Stimulated activated CD4-positive, alpha-beta T cell treated with anti-CD3 and anti-CD28 coated beads, Interleukin-15, amount 100 ng/mL, for 24 hours (primary cell): Measurements from ENCODE around the gene RAPGEF4.

Experiments used
- DNase-seq: peaks from one replicate; pipeline ENCODE4 v3.0.0-alpha.2; 2020

The RAPGEF4 gene

DNA sequence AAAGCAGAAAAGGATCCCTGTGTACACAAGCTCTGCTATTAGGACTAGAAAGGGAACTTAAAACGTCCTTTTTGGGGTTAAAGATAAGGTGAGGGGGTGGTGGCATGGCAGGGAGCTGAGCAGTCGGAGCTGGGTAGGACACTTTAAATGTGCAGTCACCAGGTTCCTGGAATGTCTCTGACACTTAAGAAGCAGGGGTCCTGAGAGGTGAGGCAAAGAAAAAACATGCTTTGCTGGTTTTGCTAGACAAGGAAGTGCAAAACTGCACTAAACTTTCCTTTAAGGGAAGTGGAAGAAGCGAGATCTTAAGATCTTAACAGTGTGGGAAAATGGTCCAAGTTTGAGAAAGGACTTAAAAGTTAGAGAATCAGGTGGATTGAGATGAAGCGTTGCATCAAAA lies 240.5 kb downstream of the RAPGEF4 start:
- no peak for DNase-seq

DNA sequence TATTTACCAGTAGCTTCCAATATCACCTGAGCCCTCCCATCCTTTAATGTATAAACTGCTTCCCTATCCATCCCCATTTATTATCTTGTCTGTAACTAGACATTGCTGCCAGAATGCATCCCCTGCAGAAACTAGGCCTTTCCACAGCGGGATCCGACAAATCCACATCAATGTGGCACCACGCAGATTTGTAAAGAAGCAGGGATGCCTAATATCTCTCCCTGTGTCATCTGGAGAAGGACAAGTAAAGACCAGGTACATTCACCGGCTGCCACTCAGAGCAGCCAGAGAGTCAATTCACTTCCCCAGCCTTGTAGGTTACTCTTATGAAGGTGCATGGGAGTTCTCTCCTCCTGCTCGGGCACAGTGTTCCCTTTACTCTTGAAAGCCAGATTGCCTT lies 241.2 kb downstream of the RAPGEF4 start:
- no peak for DNase-seq

GRCh38 chr2:172977270-172978062 lies 241.8 kb downstream of the RAPGEF4 start:
- DNase-seq = no peak

DNA sequence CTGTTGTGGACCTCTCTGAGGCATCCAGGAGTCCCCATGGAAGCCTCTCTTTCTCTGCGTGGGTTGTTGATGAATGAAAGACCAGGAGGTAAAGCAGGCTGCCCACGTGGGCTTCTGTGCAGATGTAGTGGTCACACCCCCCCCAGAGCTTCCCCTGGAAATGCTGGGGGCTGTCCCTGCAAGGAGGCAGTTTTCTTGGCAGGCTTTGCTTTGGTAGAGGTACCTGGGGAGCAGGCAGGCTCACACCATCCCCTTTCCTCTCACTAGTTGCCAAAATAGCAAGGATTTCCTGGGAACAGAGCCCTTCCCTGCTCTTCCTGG lies 242.4 kb downstream of the RAPGEF4 start:
- no peak for DNase-seq

- DNase-seq = peak; percentile 25
Measured at GRCh38 chr2:172985139-172985892, 249.7 kb downstream of the RAPGEF4 start.

DNA sequence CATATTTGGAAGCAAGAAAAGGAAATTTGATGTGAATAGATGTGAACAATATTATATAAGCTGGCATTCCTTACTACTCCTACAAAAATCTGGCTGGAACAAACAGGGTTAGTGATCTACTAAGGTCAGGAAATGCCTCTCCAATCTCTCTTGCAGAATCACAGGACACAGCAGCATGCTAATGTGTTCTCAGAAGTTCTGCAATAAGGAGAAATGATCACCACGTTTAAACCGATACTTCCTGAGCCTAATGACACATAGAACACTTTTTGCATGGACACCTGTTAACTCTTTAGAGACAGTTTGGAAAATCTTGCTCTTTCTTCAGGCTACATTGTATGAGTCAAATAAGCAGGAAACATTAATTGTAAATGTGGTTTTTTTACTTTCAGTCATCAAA lies 250.4 kb downstream of the RAPGEF4 start:
- no peak for DNase-seq

DNA sequence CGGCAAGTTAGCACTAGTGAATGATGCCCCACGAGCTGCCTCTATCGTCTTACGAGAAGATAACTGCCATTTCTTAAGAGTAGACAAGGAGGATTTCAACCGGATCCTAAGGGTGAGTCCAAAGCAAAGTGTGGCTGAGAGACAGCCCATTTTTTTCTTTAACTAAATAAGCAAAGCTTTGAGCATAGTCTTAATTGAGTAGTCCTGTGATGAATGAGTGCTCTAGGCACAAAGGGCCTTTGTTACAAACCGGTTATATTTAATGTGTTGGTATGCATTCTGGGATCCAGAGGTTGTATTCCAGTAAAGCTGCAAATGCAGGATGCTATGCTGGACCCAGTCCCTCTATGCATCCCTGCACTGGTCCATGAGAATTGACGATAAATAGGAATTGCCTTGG lies 253.1 kb downstream of the RAPGEF4 start:
- no peak for DNase-seq

- no peak for DNase-seq
Measured at GRCh38 chr2:172991031-172991430, 255.4 kb downstream of the RAPGEF4 start.

GRCh38 chr2:172993139-172993538 lies 257.5 kb downstream of the RAPGEF4 start:
- DNase-seq = no peak

DNA sequence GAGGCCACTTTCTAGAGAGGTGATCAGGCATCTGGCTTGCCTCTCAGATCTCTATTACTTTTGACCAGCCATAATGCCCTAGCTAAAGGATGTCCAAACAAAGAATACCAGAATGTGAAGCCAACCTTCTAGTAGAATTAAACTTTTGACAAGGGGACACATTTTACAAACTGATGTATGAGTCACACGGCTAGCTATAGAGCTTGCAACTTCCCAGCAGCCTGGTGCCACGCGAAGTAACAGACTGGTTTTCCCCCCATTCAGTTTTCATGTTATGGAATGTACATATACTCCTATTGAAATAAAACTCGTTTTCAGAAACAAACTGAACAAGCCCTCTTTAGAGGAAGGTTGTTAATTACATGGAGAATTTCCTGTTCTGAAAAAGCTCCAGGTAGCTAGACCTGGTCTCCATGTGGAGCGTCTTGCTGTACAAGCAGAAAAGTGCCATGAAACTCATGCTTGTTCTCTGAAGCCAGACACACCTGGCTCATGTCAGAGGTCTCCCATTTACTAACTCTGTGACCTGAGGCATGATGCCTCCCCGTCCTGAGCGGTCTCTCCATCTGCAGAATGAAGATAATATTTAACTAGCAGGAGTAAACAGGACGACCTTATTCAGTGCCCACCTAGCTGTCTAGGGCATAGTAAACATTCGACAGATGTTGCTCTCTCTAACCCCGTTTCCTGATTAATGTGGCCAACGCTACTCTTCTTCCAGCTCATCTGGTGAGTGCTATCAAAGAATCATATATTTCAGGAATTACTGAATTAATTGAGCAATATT lies 258.5 kb downstream of the RAPGEF4 start:
- DNase-seq = no peak

- no peak for DNase-seq
Measured at GRCh38 chr2:172994864-172995263, 259.2 kb downstream of the RAPGEF4 start.

DNA sequence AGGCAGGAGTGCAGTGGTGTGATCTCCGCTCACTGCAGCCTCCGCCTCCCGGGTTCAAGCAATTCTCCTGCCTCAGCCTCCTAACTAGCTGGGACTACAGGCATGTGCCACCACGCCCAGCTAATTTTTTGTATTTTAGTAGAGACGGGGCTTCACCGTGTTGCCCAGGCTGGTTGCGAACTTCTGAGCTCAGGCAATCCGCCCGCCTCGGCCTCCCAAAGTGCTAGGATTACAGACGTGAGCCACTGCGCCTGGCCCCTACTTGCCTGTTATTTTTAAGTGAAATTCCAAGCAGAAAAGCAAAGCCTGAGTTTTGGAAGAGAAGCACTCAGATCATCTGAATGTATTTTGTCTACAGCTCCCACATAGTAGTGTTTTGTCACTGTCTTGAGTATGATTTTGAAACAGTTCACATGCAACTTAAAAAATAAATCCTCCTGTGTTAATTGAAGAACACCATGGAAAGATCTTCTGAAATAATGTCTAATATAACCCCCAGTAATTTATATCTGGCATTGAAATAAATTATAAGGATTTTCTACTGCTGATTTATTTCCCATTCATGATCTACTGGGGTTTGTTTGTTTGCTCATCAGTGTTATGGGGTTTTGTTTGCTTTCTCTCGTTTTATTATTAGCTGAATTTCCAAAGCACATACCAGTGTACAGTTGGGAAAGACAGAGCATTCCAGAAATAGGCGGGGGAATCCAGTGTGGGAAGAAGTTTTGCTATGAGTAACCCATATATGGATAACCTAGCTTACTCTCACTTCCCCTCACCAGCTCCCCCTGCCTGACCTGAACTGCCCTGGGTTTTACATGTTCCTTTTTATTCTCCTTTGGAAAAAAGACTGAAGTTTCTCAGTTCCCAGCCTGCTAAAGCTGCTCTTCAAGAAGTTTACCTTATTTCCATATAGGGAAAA lies 259.9 kb downstream of the RAPGEF4 start:
- no peak for DNase-seq

DNA sequence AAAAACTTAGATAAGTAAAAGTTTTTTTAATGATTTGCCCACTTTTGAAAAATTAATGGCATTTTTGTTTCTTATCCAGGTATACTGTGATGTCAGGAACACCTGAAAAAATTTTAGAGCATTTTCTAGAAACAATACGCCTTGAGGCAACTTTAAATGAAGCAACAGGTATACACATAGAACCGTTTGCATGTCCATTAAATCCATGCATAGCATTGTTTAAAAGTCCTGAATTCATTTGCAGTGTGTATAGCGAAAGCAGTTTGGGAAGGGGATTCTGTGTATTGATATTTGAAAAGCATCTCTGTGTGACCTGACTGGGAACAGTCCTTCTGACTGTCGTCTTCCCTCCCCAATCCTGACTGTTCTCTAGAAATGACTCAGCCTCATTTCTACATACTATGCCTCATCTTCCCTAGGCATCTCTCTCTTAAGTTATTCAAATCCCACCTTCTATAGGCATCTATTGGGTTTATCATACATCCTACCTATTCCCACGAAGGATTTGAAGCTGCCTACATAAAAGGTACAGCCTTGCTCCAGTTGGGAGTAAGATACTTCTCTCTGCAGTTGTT lies 260.8 kb downstream of the RAPGEF4 start:
- no peak for DNase-seq

DNA sequence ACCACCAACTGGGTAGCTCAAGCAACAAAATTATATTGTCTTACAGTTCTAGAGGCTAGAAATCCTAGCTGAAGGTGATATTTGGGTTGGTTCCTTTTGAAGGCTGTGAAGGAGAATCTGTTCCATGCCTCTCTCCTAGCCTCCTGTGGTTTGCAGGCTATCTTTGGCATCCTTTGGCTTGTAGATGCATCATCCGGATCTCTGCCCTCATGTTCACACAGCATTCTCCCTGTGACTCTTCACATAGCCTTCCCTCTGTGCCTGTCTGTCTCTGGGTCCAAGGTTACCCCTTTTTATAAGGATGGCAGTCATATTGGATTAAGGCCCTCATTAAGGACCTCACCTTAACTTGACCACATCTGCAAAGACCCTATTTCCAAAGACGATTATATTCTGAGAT lies 261.4 kb downstream of the RAPGEF4 start:
- no peak for DNase-seq

DNA sequence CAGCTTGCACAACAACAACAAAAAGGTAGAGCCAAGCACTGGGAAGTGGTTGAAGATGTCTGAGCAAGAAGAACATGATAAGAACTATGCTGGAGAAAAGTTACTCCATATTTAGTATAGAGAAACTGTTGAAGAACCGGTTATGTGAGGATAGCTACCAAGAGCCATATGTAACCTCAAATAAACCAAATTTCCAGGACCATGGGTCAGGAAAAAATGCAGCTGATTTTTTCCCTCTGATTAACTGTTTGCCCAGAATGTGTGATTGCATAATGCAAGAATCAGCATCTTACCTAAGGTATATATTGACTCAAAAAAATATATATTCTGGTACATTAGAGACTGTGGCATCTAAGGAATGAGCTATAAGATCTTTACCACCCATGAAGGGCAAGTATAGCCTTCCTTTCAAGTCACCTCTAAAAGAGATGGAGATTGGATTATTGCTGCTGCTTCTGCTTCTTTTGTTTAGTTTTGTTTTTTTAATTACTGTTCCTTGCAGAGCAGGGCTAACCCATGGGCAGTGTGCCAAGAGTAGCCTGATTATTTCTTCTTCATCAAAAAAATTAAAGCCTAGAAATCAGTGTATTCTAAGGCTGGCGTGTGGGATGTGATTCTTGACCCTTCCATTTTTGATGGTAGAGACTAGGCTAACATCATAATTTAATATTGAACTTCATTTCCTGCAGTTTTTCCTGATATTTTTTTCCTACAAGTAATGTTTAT lies 263.1 kb downstream of the RAPGEF4 start:
- no peak for DNase-seq

GRCh38 chr2:172999641-173000386 lies 264.2 kb downstream of the RAPGEF4 start:
- no peak for DNase-seq

GRCh38 chr2:173001664-173002604 lies 266.3 kb downstream of the RAPGEF4 start:
- no peak for DNase-seq

GRCh38 chr2:173002751-173003541 lies 267.3 kb downstream of the RAPGEF4 start:
- DNase-seq = no peak

- DNase-seq = no peak
Measured at GRCh38 chr2:173008786-173009185, 273.1 kb downstream of the RAPGEF4 start.
